22Rv1 (cell line): ENCODE data around the gene SEC14L5.

Experiments used
- CTCF ChIP-seq: fragments of 450-650 bp; IDR thresholded peaks from 2 replicates; pipeline ENCODE4 v1.5.1; 2017; ENCODE audit warnings: mild to moderate bottlenecking
- ZFX ChIP-seq: fragments of 450-650 bp; IDR thresholded peaks from 2 replicates; pipeline ENCODE4 v1.6.1; 2017; ENCODE audit warnings: antibody characterized with exemption, borderline replicate concordance

DNA sequence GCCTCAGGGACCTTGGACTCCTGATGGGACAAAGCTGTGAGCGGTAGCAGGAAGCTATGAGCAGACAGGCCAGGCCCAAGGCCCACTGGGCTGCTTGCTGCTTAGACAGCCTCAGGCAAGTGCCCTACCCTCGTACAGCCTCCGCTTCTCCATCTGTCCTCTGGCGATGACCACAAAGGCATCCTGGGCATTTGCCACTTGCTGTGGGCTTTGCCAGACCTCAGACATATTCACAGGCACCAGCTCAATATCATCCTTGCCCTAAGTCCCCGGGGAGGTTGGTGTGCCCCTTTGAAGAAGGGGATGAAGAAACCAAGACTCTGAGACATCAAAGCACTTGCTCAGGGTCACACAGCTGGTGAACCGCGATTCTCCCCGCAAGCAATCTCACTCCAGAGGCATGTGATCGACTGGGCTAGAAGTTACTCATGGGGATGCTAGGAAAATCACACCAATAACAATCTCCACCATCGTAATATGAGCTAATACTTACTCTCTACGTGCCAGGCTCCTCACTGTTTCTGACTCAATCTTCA is 42.8 kb upstream of the SEC14L5 start:
- TF ChIP-seq CTCF = no peak
- TF ChIP-seq ZFX = no peak
